ENCODE measurements around the gene HIPK1.

Gene HIPK1

DNA sequence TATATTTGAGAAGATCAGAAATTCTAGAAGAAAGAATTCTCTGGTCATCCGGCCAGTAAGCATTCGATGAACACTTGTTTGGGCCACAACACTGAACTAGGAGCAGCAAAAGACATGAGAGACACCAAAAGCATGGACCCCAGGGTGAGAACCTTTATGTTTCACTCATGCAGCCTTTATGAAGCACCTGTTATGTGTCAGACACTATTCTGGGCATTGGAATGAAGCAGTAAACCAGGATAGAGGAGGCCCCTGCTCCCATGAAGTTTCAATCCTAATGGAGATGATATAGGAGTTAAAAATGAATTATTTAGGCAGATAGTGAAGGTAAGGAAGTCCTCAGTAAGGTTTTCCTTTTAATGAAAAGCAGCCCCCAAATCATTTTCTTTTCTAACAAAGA is 93.8 kb downstream of the HIPK1 start:
- peaks cover 0 to 5% (median 0%) of the 10 kb centered on the region in 3 donors for H3K9me3 ChIP-seq
- TF ChIP-seq, protein P1, sequence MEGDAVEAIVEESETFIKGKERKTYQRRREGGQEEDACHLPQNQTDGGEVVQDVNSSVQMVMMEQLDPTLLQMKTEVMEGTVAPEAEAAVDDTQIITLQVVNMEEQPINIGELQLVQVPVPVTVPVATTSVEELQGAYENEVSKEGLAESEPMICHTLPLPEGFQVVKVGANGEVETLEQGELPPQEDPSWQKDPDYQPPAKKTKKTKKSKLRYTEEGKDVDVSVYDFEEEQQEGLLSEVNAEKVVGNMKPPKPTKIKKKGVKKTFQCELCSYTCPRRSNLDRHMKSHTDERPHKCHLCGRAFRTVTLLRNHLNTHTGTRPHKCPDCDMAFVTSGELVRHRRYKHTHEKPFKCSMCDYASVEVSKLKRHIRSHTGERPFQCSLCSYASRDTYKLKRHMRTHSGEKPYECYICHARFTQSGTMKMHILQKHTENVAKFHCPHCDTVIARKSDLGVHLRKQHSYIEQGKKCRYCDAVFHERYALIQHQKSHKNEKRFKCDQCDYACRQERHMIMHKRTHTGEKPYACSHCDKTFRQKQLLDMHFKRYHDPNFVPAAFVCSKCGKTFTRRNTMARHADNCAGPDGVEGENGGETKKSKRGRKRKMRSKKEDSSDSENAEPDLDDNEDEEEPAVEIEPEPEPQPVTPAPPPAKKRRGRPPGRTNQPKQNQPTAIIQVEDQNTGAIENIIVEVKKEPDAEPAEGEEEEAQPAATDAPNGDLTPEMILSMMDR (IDR thresholded peaks at IDR 0.05): no peak
- no peak overlapping the region for H3K4me3 ChIP-seq
- DNase-seq: no peak
- H3K4me1 ChIP-seq: no peaks in the 10 kb centered on the region
- H3K27me3 ChIP-seq: no peaks in the 10 kb centered on the region
- no peaks in the 10 kb centered on the region for H3K36me3 ChIP-seq
- H3K27ac ChIP-seq: no peak overlapping the region
- intact Hi-C loops (cut with DNase I; ENCODE audit: low total_unique reads): no loop called here

DNA sequence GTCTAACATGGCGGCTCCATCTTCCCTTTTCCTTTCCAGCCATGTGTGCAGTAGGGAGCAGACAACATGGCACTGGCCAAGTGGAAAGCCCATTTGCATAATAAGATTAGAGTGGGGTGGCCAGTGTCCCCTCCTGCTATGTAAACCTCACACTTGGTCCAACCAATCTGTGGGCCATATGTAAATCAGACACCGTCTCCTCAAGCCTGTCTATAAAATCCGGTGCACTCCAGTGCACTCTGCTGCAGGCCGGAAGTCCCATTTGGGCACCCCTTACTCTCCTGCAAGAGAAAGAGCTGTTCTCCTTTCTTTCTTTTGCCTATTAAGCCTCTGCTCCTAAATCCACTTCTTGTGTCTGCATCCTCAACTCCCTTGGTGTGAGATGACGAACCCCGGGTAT is 94.3 kb downstream of the HIPK1 start:
- Histone ChIP-seq H3K27ac (no peak overlapping the region), H3K36me3 (no peaks in the 10 kb centered on the region), H3K9me3 (peaks cover 0 to 5% (median 0%) of the 10 kb centered on the region in 3 donors), H3K27me3 (no peaks in the 10 kb centered on the region), H3K4me1 (no peaks in the 10 kb centered on the region), H3K4me3 (no peak overlapping the region)
- intact Hi-C loops (cut with DNase I; ENCODE audit: low total_unique reads): no loop called here
- TF ChIP-seq, protein P1 (IDR thresholded peaks at IDR 0.05): no peak
- no peak for DNase-seq

DNA sequence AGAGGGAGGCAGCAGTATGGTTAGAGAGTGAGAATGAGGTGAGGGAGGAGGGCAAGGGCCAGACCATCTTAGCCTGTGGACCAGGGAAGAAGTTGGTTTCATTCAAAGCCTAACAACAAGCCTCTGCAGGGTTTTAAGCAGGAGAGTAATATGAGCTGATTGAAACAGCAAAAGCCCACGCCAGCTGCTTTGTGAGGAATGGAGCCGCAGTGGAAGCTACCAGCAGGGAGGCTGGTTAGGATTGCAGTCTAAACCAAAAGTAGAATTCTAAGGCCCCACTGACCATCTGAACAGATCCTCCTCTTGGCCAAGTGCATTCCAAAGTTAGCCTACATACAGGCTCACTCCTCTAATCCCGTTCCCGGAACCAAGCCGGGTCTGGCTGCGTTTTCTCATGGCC is 94.9 kb downstream of the HIPK1 start:
- H3K4me1 ChIP-seq: no peaks in the 10 kb centered on the region
- H3K9me3 ChIP-seq: peaks cover 0 to 5% (median 0%) of the 10 kb centered on the region in 3 donors
- no peak overlapping the region for H3K27ac ChIP-seq
- H3K27me3 ChIP-seq: no peaks in the 10 kb centered on the region
- DNase-seq: no peak
- H3K4me3 ChIP-seq: no peak overlapping the region
- no peaks in the 10 kb centered on the region for H3K36me3 ChIP-seq
- intact Hi-C loops (cut with DNase I; ENCODE audit: low total_unique reads): no loop called here
- TF ChIP-seq, protein P1 (IDR thresholded peaks at IDR 0.05): no peak

DNA sequence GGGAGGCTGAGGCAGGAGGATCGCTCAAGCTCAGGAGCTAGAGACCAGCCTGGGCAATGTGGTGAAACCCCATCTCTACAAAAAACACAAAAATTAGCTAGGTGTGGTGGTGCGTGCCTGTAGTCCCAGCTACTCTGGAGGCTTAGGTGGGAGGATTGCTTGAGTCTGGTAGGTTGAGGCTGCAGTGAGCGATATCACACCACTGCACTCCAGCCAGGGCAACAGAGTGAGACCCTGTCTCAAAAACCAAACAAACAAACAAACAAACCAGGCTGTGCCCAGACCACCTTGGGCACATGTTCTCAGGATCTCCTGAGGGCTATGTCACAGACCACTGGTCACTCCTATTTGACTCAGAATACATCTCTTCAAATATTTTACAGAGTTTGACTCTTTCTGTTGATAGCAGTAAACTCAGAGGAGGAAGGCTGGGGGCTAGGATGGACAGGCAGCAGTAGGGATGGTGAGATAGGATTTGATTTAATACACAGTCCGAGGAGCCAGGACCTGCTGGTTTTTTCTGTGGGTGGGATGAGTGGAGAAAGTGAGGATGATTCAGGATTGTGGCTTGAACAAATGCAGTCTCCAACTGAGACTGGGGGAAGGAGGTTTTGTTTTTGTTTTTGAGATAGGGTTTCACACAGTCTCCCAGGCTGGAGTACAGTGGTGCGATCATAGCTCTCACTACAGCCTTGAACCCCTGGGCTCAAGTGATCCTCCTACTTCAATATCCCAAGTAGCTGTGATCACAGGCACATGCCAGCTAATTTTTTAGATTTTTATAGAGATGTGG is 96.7 kb downstream of the HIPK1 start:
- no peaks in the 10 kb centered on the region for H3K9me3 ChIP-seq
- no peaks in the 10 kb centered on the region for H3K27me3 ChIP-seq
- H3K36me3 ChIP-seq: no peaks in the 10 kb centered on the region
- no peak overlapping the region for H3K27ac ChIP-seq
- no peak for DNase-seq
- no peaks in the 10 kb centered on the region for H3K4me1 ChIP-seq
- TF ChIP-seq, protein P1 (IDR thresholded peaks at IDR 0.05): no peak
- intact Hi-C loops (cut with DNase I; ENCODE audit: low total_unique reads): no loop called here
- no peak overlapping the region for H3K4me3 ChIP-seq

GRCh38 chr1:114026797-114027196 is 97.7 kb downstream of the HIPK1 start:
- no peak for DNase-seq
- no peaks in the 10 kb centered on the region for H3K9me3 ChIP-seq
- H3K27ac ChIP-seq: no peak overlapping the region
- H3K4me1 ChIP-seq: no peaks in the 10 kb centered on the region
- no peak overlapping the region for H3K4me3 ChIP-seq
- no peaks in the 10 kb centered on the region for H3K36me3 ChIP-seq
- no peaks in the 10 kb centered on the region for H3K27me3 ChIP-seq
- intact Hi-C loops (cut with DNase I; ENCODE audit: low total_unique reads): no loop called here
- TF ChIP-seq, protein P1 (IDR thresholded peaks at IDR 0.05): no peak
